Vagina (tissue), 2 donors: ENCODE measurements around the gene PHLDB2. TPM values are rescaled to one million over a fixed set of nuclear protein-coding genes. Genes with fewer than 3 reads are reported as not detected.

Experiments used
- DNase-seq, 2 donors: peaks; one replicate each; pipeline ENCODE4 v3.0.0-alpha.2; 2017; ENCODE audit errors: extremely low spot score in 2 of 2
- H3K27ac ChIP-seq: fragments of 200-600 bp; sonication (generic); one replicate; pipeline ENCODE4 v1.5.1; 2019
- H3K27me3 ChIP-seq: fragments of 200-600 bp; sonication (generic); one replicate; pipeline ENCODE4 v1.5.1; 2019
- H3K36me3 ChIP-seq, 2 donors: fragments of 200-600 bp; sonication (generic); one replicate each; pipeline ENCODE4 v1.5.1; 2017 to 2019
- H3K4me1 ChIP-seq: fragments of 200-600 bp; sonication (generic); one replicate; pipeline ENCODE4 v1.5.1; 2019
- H3K4me3 ChIP-seq, 2 donors: fragments of 200-600 bp; sonication (generic); 1 replicate in 1 of 2; 2 replicates in 1 of 2; pipeline ENCODE4 v1.5.1; 2016 to 2019
- H3K9me3 ChIP-seq: fragments of 200-600 bp; sonication (generic); one replicate; pipeline ENCODE4 v1.5.1; 2019
- CTCF ChIP-seq, 3 experiments: fragments of 450-650 bp in 2 of 3; fragments of 200-600 bp in 1 of 3; sonication (generic) in 1 of 3; IDR thresholded peaks; one replicate each; pipeline ENCODE4 v1.5.1; 2017 to 2019; ENCODE audit warnings: antibody characterized with exemption in 3 of 3, mild to moderate bottlenecking in 2 of 3, moderate library complexity in 2 of 3
- POLR2A ChIP-seq, 2 donors: fragments of 450-650 bp; IDR thresholded peaks; one replicate each; pipeline ENCODE4 v1.6.1; 2017; ENCODE audit warnings: antibody characterized with exemption in 2 of 2, mild to moderate bottlenecking in 2 of 2, moderate library complexity in 2 of 2
- POLR2AphosphoS5 ChIP-seq, 2 donors: sonication (generic); formaldehyde crosslinking; IDR thresholded peaks; one replicate each; pipeline ENCODE4 v1.9.0; 2017; ENCODE audit warnings: antibody characterized with exemption in 2 of 2, mild to moderate bottlenecking in 2 of 2, low read depth in 1 of 2; ENCODE audit not compliant: insufficient read depth in 1 of 2
- intact Hi-C: fragments of 100-400 bp; cut with DNase I; formaldehyde crosslinking; loops from one replicate; pipeline ENCODE4 v1.15.1; 2023
- total RNA-seq: library from RNA; depleted of rRNA; stranded (reverse); fragments of >200 nt; gene quantifications from one replicate; pipeline ENCODE4 v1.2.3, GENCODE V29; 2016

The PHLDB2 gene
- total RNA-seq, 1 donor from 2014 or later: 66.8 TPM

- H3K4me1 ChIP-seq: peaks cover 44% of the 10 kb centered on the region
- no peaks in the 10 kb centered on the region for H3K9me3 ChIP-seq
- intact Hi-C loops: loop anchor here (1.0 to 10.0 kb wide), 3 partner anchors 57 to 142 kb away; no protein-coding TSS in a partner anchor
- peak overlapping the region; percentile 97 for H3K27ac ChIP-seq
- H3K36me3 ChIP-seq: no peaks in the 10 kb centered on the region
- no peaks in the 10 kb centered on the region for H3K27me3 ChIP-seq
- DNase-seq: peak in 1 of 2 donors; percentile 95
- peak; percentile 17 to 60 (median 21) for TF ChIP-seq CTCF (IDR thresholded peaks at IDR 0.05)
- peak in 1 of 2 donors; percentile 55 for TF ChIP-seq POLR2A (IDR thresholded peaks at IDR 0.05)
- peak; percentile 59 to 70 for TF ChIP-seq POLR2AphosphoS5 (IDR thresholded peaks at IDR 0.05; ENCODE audit: insufficient read depth in 1 of 2, low read depth in 1 of 2)
- H3K4me3 ChIP-seq: peak overlapping the region; percentile 72 to 89
Observed at GRCh38 chr3:111859974-111860859, 1.2 kb downstream of the PHLDB2 start.

GRCh38 chr3:111861391-111861790 is 2.3 kb downstream of the PHLDB2 start:
- TF ChIP-seq POLR2AphosphoS5 (IDR thresholded peaks at IDR 0.05; ENCODE audit: insufficient read depth in 1 of 2, low read depth in 1 of 2) (no peak), CTCF (IDR thresholded peaks at IDR 0.05) (no peak), POLR2A (IDR thresholded peaks at IDR 0.05) (no peak)
- Histone ChIP-seq H3K4me1 (peaks cover 49% of the 10 kb centered on the region), H3K4me3 (peak overlapping the region; percentile 72 to 89), H3K9me3 (no peaks in the 10 kb centered on the region), H3K27ac (peak overlapping the region; percentile 97), H3K27me3 (no peaks in the 10 kb centered on the region), H3K36me3 (no peaks in the 10 kb centered on the region)
- no peak for DNase-seq
- intact Hi-C loops: loop anchor here (10.0 kb wide), 1 partner anchor 103 kb away; no protein-coding TSS in a partner anchor

DNA sequence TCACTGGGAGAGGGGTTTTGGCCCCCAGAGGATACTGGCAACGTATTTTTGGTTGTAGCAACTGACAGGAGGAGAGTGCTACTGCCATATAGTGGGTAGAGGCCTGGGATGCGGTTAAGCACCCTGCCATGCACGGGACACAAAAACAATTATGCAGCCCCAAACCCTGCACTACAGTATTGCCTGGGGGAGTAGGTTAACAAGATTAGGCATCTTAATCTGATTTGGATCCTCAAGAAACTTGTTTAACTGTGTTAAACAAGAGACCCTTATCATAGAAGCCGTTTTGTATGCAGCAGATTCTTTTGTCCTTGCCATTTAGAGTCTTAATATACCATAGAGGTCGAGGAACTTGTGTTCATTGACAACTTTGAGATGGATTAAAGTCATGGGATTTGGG is 3.4 kb downstream of the PHLDB2 start:
- H3K27me3 ChIP-seq: no peaks in the 10 kb centered on the region
- no peaks in the 10 kb centered on the region for H3K36me3 ChIP-seq
- peaks cover 49% of the 10 kb centered on the region for H3K4me1 ChIP-seq
- H3K9me3 ChIP-seq: no peaks in the 10 kb centered on the region
- no peak for DNase-seq
- no peak for TF ChIP-seq POLR2AphosphoS5 (IDR thresholded peaks at IDR 0.05; ENCODE audit: insufficient read depth in 1 of 2, low read depth in 1 of 2)
- TF ChIP-seq CTCF (IDR thresholded peaks at IDR 0.05): no peak
- TF ChIP-seq POLR2A (IDR thresholded peaks at IDR 0.05): no peak
- H3K27ac ChIP-seq: peak overlapping the region; percentile 97
- intact Hi-C loops: loop anchor here (10.0 kb wide), 1 partner anchor 102 kb away; no protein-coding TSS in a partner anchor
- peak overlapping the region in 1 of 2 donors; percentile 72 for H3K4me3 ChIP-seq

GRCh38 chr3:111862974-111863373 is 3.9 kb downstream of the PHLDB2 start:
- peaks cover 52% of the 10 kb centered on the region for H3K4me1 ChIP-seq
- no peak for DNase-seq
- no peak overlapping the region for H3K4me3 ChIP-seq
- H3K27ac ChIP-seq: peak overlapping the region; percentile 27
- H3K36me3 ChIP-seq: no peaks in the 10 kb centered on the region
- TF ChIP-seq CTCF (IDR thresholded peaks at IDR 0.05): no peak
- no peak for TF ChIP-seq POLR2A (IDR thresholded peaks at IDR 0.05)
- TF ChIP-seq POLR2AphosphoS5 (IDR thresholded peaks at IDR 0.05; ENCODE audit: insufficient read depth in 1 of 2, low read depth in 1 of 2): no peak
- intact Hi-C loops: loop anchor here (10.0 kb wide), 1 partner anchor 102 kb away; no protein-coding TSS in a partner anchor
- H3K9me3 ChIP-seq: no peaks in the 10 kb centered on the region
- H3K27me3 ChIP-seq: no peaks in the 10 kb centered on the region
